Natural killer cell treated with Interleukin-12 subunit alpha and Interleukin-12 subunit beta and Interleukin-15 and Interleukin-18, amount 100 ng/mL, for 72 hours (primary cell): ENCODE data around the gene VANGL2. TPM values are rescaled to one million over a fixed set of nuclear protein-coding genes. Genes with fewer than 3 reads are reported as not detected.
A peak's percentile ranks its signal among the peaks of the same experiment; 100 is the strongest.

Source experiments
- ATAC-seq, 2 donors: fragments of 150-1000 bp; cut with Tn5 transposase in 1 of 2; sonication (Bioruptor Pico), chemical (Tn5 transposase) in 1 of 2; 2 replicates each; pipeline ENCODE4 v1.10.0; 2021
- DNase-seq: peaks from one replicate; pipeline ENCODE4 v3.0.0; 2022; ENCODE audit warnings: low spot score
- H3K27ac Mint-ChIP-seq, 2 donors: 1 replicate in 1 of 2; 2 replicates in 1 of 2; pipeline ENCODE4 v1.8.0; 2022; ENCODE audit warnings: mixed read lengths in 2 of 2, mild to moderate bottlenecking in 1 of 2, moderate library complexity in 1 of 2
- H3K27me3 Mint-ChIP-seq, 2 donors: 1 replicate in 1 of 2; 2 replicates in 1 of 2; pipeline ENCODE4 v1.8.0; 2022; ENCODE audit warnings: mixed read lengths in 2 of 2
- H3K36me3 Mint-ChIP-seq: one replicate; pipeline ENCODE4 v1.8.0; 2022; ENCODE audit warnings: mixed read lengths
- H3K4me1 Mint-ChIP-seq, 2 donors: 1 replicate in 1 of 2; 2 replicates in 1 of 2; pipeline ENCODE4 v1.8.0; 2022; ENCODE audit warnings: low read depth in 2 of 2, mixed read lengths in 2 of 2, mild to moderate bottlenecking in 1 of 2
- H3K4me3 Mint-ChIP-seq: one replicate; pipeline ENCODE4 v1.8.0; 2022; ENCODE audit warnings: mixed read lengths
- H3K9me3 Mint-ChIP-seq: 2 replicates; pipeline ENCODE4 v1.8.0; 2022; ENCODE audit warnings: mixed read lengths
- total RNA-seq, 2 donors: library from RNA; stranded (reverse); gene quantifications; one replicate each; pipeline ENCODE4 v1.2.3, GENCODE V29; 2022

The VANGL2 gene
- total RNA-seq, 2 donors from 2014 or later, result not detected

- H3K4me1 Mint-ChIP-seq, result peaks cover 0 to 3% of the 10 kb centered on the region in 2 donors
- no peaks in the 10 kb centered on the region for H3K36me3 Mint-ChIP-seq
- H3K4me3 Mint-ChIP-seq, result no peak overlapping the region
- H3K27ac Mint-ChIP-seq, result peak overlapping the region in 1 of 2 donors; percentile 67
- H3K27me3 Mint-ChIP-seq, result peaks cover 0 to 2% of the 10 kb centered on the region in 2 donors
- DNase-seq, result no peak
- no peak for ATAC-seq
- H3K9me3 Mint-ChIP-seq, result no peaks in the 10 kb centered on the region
Observed at GRCh38 chr1:160419150-160419837, 18.9 kb downstream of the VANGL2 start.

- H3K4me1 Mint-ChIP-seq, result peaks cover 0 to 3% of the 10 kb centered on the region in 2 donors
- H3K4me3 Mint-ChIP-seq, result no peak overlapping the region
- DNase-seq (no peak), ATAC-seq (no peak)
- no peaks in the 10 kb centered on the region for H3K9me3 Mint-ChIP-seq
- no peak overlapping the region for H3K27ac Mint-ChIP-seq
- H3K36me3 Mint-ChIP-seq, result no peaks in the 10 kb centered on the region
- H3K27me3 Mint-ChIP-seq, result peaks cover 0 to 2% of the 10 kb centered on the region in 2 donors
Observed at GRCh38 chr1:160419838-160420169, 19.4 kb downstream of the VANGL2 start.

GRCh38 chr1:160420881-160421842 lies 20.8 kb downstream of the VANGL2 start:
- Mint-ChIP-seq H3K4me3 (no peak overlapping the region), H3K36me3 (no peaks in the 10 kb centered on the region), H3K4me1 (peaks cover 0 to 3% of the 10 kb centered on the region in 2 donors), H3K9me3 (no peaks in the 10 kb centered on the region), H3K27me3 (peaks cover 0 to 2% of the 10 kb centered on the region in 2 donors), H3K27ac (peak overlapping the region in 1 of 2 donors; percentile 12)
- ATAC-seq (no peak), DNase-seq (no peak)

GRCh38 chr1:160421881-160422280 lies 21.5 kb downstream of the VANGL2 start:
- DNase-seq, result no peak
- H3K9me3 Mint-ChIP-seq, result no peaks in the 10 kb centered on the region
- peaks cover 0 to 3% of the 10 kb centered on the region in 2 donors for H3K4me1 Mint-ChIP-seq
- H3K27ac Mint-ChIP-seq, result peak overlapping the region in 1 of 2 donors; percentile 28
- no peak overlapping the region for H3K4me3 Mint-ChIP-seq
- no peaks in the 10 kb centered on the region for H3K36me3 Mint-ChIP-seq
- no peak for ATAC-seq
- peaks cover 0 to 2% of the 10 kb centered on the region in 2 donors for H3K27me3 Mint-ChIP-seq

GRCh38 chr1:160423966-160424365 lies 23.6 kb downstream of the VANGL2 start:
- DNase-seq (no peak), ATAC-seq (no peak)
- no peak overlapping the region for H3K4me3 Mint-ChIP-seq
- no peaks in the 10 kb centered on the region for H3K36me3 Mint-ChIP-seq
- H3K27ac Mint-ChIP-seq, result peak overlapping the region in 1 of 2 donors; percentile 48
- H3K4me1 Mint-ChIP-seq, result peaks cover 14 to 15% of the 10 kb centered on the region in 2 donors
- H3K9me3 Mint-ChIP-seq, result no peaks in the 10 kb centered on the region
- peaks cover 0 to 2% of the 10 kb centered on the region in 2 donors for H3K27me3 Mint-ChIP-seq

GRCh38 chr1:160425847-160426246 lies 25.5 kb downstream of the VANGL2 start:
- DNase-seq, result no peak
- Mint-ChIP-seq H3K9me3 (no peaks in the 10 kb centered on the region), H3K27me3 (no peaks in the 10 kb centered on the region), H3K4me1 (peaks cover 31 to 33% of the 10 kb centered on the region in 2 donors), H3K27ac (peak overlapping the region; percentile 8 to 77), H3K36me3 (no peaks in the 10 kb centered on the region), H3K4me3 (no peak overlapping the region)
- ATAC-seq, result no peak

GRCh38 chr1:160427625-160428024 lies 27.3 kb downstream of the VANGL2 start:
- Mint-ChIP-seq H3K4me3 (peak overlapping the region; percentile 55), H3K36me3 (no peaks in the 10 kb centered on the region), H3K9me3 (no peaks in the 10 kb centered on the region), H3K27ac (peak overlapping the region; percentile 98), H3K4me1 (peaks cover 44 to 48% of the 10 kb centered on the region in 2 donors), H3K27me3 (no peaks in the 10 kb centered on the region)
- DNase-seq (no peak), ATAC-seq (no peak)

GRCh38 chr1:160428053-160428452 lies 27.7 kb downstream of the VANGL2 start:
- peaks cover 49 to 52% of the 10 kb centered on the region in 2 donors for H3K4me1 Mint-ChIP-seq
- H3K27ac Mint-ChIP-seq, result peak overlapping the region; percentile 98
- ATAC-seq (no peak), DNase-seq (no peak)
- no peaks in the 10 kb centered on the region for H3K36me3 Mint-ChIP-seq
- H3K4me3 Mint-ChIP-seq, result peak overlapping the region; percentile 55
- no peaks in the 10 kb centered on the region for H3K9me3 Mint-ChIP-seq
- H3K27me3 Mint-ChIP-seq, result no peaks in the 10 kb centered on the region

- Mint-ChIP-seq H3K27ac (peak overlapping the region; percentile 98), H3K36me3 (peaks cover 6% of the 10 kb centered on the region), H3K4me1 (peaks cover 55 to 58% of the 10 kb centered on the region in 2 donors), H3K4me3 (peak overlapping the region; percentile 87), H3K9me3 (peaks cover 3% of the 10 kb centered on the region), H3K27me3 (no peaks in the 10 kb centered on the region)
- DNase-seq, result no peak
- ATAC-seq, result peak; percentile 46 to 63
Observed at GRCh38 chr1:160428655-160429054, 28.3 kb downstream of the VANGL2 start.

GRCh38 chr1:160429125-160429561 lies 28.8 kb downstream of the VANGL2 start:
- ATAC-seq, result peak; percentile 21 to 33
- Mint-ChIP-seq H3K36me3 (peaks cover 9% of the 10 kb centered on the region), H3K4me1 (peaks cover 58 to 63% of the 10 kb centered on the region in 2 donors), H3K4me3 (peak overlapping the region; percentile 87), H3K9me3 (peaks cover 3% of the 10 kb centered on the region), H3K27ac (peak overlapping the region; percentile 98), H3K27me3 (no peaks in the 10 kb centered on the region)
- no peak for DNase-seq

- no peak for DNase-seq
Observed at GRCh38 chr1:160429702-160430535, 29.6 kb downstream of the VANGL2 start.

GRCh38 chr1:160431006-160431405 lies 30.6 kb downstream of the VANGL2 start:
- H3K36me3 Mint-ChIP-seq, result peaks cover 19% of the 10 kb centered on the region
- ATAC-seq (no peak), DNase-seq (no peak)
- H3K27me3 Mint-ChIP-seq, result no peaks in the 10 kb centered on the region
- peaks cover 10% of the 10 kb centered on the region for H3K9me3 Mint-ChIP-seq
- peak overlapping the region; percentile 98 for H3K27ac Mint-ChIP-seq
- H3K4me1 Mint-ChIP-seq, result peaks cover 70 to 71% of the 10 kb centered on the region in 2 donors
- H3K4me3 Mint-ChIP-seq, result peak overlapping the region; percentile 87

More at GRCh38 chr1:160429702-160430535, 29.6 kb downstream of the VANGL2 start:
- Mint-ChIP-seq H3K36me3 (peaks cover 17% of the 10 kb centered on the region), H3K4me3 (peak overlapping the region; percentile 87), H3K9me3 (peaks cover 8% of the 10 kb centered on the region), H3K27me3 (no peaks in the 10 kb centered on the region), H3K4me1 (peaks cover 66 to 71% of the 10 kb centered on the region in 2 donors), H3K27ac (peak overlapping the region; percentile 98)
- ATAC-seq, result peak; percentile 59 to 69

- Mint-ChIP-seq H3K4me1 (peaks cover 71 to 74% of the 10 kb centered on the region in 2 donors), H3K27me3 (no peaks in the 10 kb centered on the region)
- ATAC-seq, result no peak
Observed at GRCh38 chr1:160431571-160431970, 31.2 kb downstream of the VANGL2 start.

More at GRCh38 chr1:160431571-160431970, 31.2 kb downstream of the VANGL2 start:
- Mint-ChIP-seq H3K9me3 (peaks cover 10% of the 10 kb centered on the region), H3K27ac (peak overlapping the region; percentile 98), H3K4me3 (peak overlapping the region; percentile 87), H3K36me3 (peaks cover 19% of the 10 kb centered on the region)
- DNase-seq, result no peak
